ENCODE measurements around the gene ITGB1BP1.

GRCh38 chr2:9417725-9418124 is 5.6 kb downstream of the ITGB1BP1 start:
- TF ChIP-seq EZH2 (IDR thresholded peaks at IDR 0.05) (no peak), EZH2phosphoT487 (IDR thresholded peaks at IDR 0.05) (no peak)
- TF ChIP-seq, protein P1, sequence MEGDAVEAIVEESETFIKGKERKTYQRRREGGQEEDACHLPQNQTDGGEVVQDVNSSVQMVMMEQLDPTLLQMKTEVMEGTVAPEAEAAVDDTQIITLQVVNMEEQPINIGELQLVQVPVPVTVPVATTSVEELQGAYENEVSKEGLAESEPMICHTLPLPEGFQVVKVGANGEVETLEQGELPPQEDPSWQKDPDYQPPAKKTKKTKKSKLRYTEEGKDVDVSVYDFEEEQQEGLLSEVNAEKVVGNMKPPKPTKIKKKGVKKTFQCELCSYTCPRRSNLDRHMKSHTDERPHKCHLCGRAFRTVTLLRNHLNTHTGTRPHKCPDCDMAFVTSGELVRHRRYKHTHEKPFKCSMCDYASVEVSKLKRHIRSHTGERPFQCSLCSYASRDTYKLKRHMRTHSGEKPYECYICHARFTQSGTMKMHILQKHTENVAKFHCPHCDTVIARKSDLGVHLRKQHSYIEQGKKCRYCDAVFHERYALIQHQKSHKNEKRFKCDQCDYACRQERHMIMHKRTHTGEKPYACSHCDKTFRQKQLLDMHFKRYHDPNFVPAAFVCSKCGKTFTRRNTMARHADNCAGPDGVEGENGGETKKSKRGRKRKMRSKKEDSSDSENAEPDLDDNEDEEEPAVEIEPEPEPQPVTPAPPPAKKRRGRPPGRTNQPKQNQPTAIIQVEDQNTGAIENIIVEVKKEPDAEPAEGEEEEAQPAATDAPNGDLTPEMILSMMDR (IDR thresholded peaks at IDR 0.05), result no peak

All from neural progenitor cell (in vitro differentiated cells).